ENCODE data around the gene NDUFS3. TPM values are rescaled to one million over a fixed set of nuclear protein-coding genes. Genes with fewer than 3 reads are reported as not detected.
"Not testable (repeated sequence)": the region's sequence is repeated elsewhere in the genome, so short reads cannot be mapped to it uniquely, and the experiment has no call there.

Gene NDUFS3
- total RNA-seq, 1 donor from 2014 or later: 199 TPM

GRCh38 chr11:47552056-47552565 lies 26.8 kb upstream of the NDUFS3 start:
- H3K36me3 Mint-ChIP-seq (ENCODE audit: low read depth, unreplicated experiment): peaks cover 13% of the 10 kb centered on the region
- peak; percentile 44 for DNase-seq (ENCODE audit: low spot score)
- TF ChIP-seq CTCF (IDR thresholded peaks at IDR 0.05; ENCODE audit: unreplicated experiment): peak; percentile 2
- peak overlapping the region; percentile 100 for H3K4me3 Mint-ChIP-seq (ENCODE audit: unreplicated experiment)
- H3K9me3 Mint-ChIP-seq (ENCODE audit: unreplicated experiment): no peaks in the 10 kb centered on the region
- peak overlapping the region; percentile 100 for H3K27ac Mint-ChIP-seq (ENCODE audit: unreplicated experiment)
- peaks cover 24% of the 10 kb centered on the region for H3K4me1 Mint-ChIP-seq (ENCODE audit: unreplicated experiment)
- H3K27me3 Mint-ChIP-seq (ENCODE audit: unreplicated experiment): peaks cover 8% of the 10 kb centered on the region

DNA sequence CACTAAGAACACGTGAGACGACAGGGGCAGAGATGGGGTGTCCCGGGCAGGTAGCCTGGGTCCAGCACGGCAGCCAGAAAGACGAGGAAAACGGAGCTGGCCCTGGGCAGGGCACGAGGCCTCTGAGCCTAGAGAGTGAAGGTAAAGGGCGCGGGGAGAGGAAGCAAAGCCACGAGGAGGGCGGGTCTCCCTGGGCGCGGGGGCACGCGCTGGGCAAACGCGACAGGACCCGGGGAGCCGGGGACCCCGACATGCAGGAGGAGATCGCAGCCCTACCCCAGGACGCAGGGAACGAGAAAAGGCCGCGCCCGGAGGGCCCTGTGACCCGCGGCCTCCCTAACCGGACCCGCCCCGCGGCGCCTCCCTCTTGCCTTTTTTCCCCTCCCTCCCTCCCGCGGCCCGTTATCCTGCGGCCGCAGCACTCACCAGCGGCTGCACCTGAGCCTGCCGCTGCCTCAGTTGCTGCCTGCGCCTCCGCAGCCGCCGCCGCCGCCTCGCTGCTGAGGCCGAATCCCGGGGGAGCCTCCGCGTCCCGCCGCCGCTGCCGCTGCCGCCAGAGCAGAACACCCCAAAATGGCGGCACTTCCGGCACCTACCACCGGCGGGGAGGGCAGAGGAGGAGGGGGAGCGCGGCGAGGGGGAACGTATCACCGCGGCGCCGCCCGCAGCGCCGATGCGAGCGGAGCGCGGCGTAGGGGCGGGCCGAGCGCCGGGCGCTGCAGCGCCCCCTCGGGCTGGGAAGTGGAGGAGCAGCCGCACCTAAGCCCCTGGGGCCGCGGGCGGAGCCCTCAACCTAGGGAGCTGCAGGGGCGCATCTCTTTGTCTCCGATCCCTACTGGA lies 26.1 kb upstream of the NDUFS3 start, which contains the start of gene CELF1:
CELF1 (minus strand) TSS at position 567 of the 840 bp plus-strand sequence. CDS start 53,609 bp downstream, outside the sequence.
- peaks cover 24% of the 10 kb centered on the region for H3K4me1 Mint-ChIP-seq (ENCODE audit: unreplicated experiment)
- H3K9me3 Mint-ChIP-seq (ENCODE audit: unreplicated experiment): no peaks in the 10 kb centered on the region
- H3K27me3 Mint-ChIP-seq (ENCODE audit: unreplicated experiment): peaks cover 8% of the 10 kb centered on the region
- peak; percentile 92 for TF ChIP-seq CTCF (IDR thresholded peaks at IDR 0.05; ENCODE audit: unreplicated experiment)
- H3K36me3 Mint-ChIP-seq (ENCODE audit: low read depth, unreplicated experiment): peaks cover 13% of the 10 kb centered on the region
- H3K4me3 Mint-ChIP-seq (ENCODE audit: unreplicated experiment): peak within 1 kb of the TSS; percentile 100
- DNase-seq (ENCODE audit: low spot score): peak; percentile 95
- peak within 1 kb of the TSS; percentile 100 for H3K27ac Mint-ChIP-seq (ENCODE audit: unreplicated experiment)

GRCh38 chr11:47553406-47553743 lies 25.5 kb upstream of the NDUFS3 start:
- Mint-ChIP-seq H3K9me3 (ENCODE audit: unreplicated experiment) (no peaks in the 10 kb centered on the region), H3K4me3 (ENCODE audit: unreplicated experiment) (peak overlapping the region; percentile 92), H3K36me3 (ENCODE audit: low read depth, unreplicated experiment) (peaks cover 13% of the 10 kb centered on the region), H3K4me1 (ENCODE audit: unreplicated experiment) (peaks cover 24% of the 10 kb centered on the region), H3K27ac (ENCODE audit: unreplicated experiment) (peak overlapping the region; percentile 89), H3K27me3 (ENCODE audit: unreplicated experiment) (peaks cover 8% of the 10 kb centered on the region)
- TF ChIP-seq CTCF (IDR thresholded peaks at IDR 0.05; ENCODE audit: unreplicated experiment): no peak
- no peak for DNase-seq (ENCODE audit: low spot score)

DNA sequence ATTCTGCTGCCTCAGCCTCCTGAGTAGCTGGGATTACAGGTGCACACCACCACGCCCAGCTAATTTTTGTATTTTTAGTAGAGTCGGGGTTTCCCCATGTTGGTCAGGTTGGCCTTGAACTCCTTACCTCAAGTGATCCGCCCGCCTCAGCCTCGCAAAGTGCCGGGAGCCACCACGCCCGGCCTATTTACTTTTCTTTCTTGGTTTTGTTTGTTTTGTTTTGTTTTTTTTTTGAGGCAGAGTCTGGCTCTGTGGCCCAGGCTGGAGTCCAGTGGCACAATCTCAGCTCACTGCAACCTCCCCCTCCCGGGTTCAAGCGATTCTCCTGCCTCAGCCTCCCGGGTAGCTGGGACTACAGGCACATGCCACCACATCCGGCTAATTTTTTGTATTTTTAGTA lies 21.9 kb upstream of the NDUFS3 start:
- not testable (repeated sequence) for H3K27ac Mint-ChIP-seq (ENCODE audit: unreplicated experiment); DNase-seq (ENCODE audit: low spot score); H3K4me1 Mint-ChIP-seq (ENCODE audit: unreplicated experiment); H3K4me3 Mint-ChIP-seq (ENCODE audit: unreplicated experiment); H3K9me3 Mint-ChIP-seq (ENCODE audit: unreplicated experiment); H3K27me3 Mint-ChIP-seq (ENCODE audit: unreplicated experiment); H3K36me3 Mint-ChIP-seq (ENCODE audit: low read depth, unreplicated experiment)

DNA sequence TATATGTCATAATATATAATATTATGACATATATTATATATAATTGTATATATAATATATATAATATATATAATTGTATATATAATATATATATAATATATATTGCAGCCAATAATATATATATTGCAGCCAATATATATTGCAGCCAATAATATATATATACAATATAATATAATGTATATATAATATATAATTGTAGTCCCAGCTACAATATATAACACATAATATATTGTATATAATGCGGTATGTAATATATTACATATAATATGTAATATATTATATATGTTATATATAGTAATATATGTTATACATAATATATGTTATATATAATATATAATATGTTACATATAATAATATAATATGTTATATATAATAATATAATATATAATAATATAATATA lies 20.2 kb upstream of the NDUFS3 start:
- Mint-ChIP-seq H3K4me1 (ENCODE audit: unreplicated experiment) (no peaks in the 10 kb centered on the region), H3K9me3 (ENCODE audit: unreplicated experiment) (no peaks in the 10 kb centered on the region), H3K27ac (ENCODE audit: unreplicated experiment) (no peak overlapping the region), H3K27me3 (ENCODE audit: unreplicated experiment) (peaks cover 3% of the 10 kb centered on the region), H3K36me3 (ENCODE audit: low read depth, unreplicated experiment) (no peaks in the 10 kb centered on the region), H3K4me3 (ENCODE audit: unreplicated experiment) (no peak overlapping the region)
- TF ChIP-seq CTCF (IDR thresholded peaks at IDR 0.05; ENCODE audit: unreplicated experiment): no peak
- DNase-seq (ENCODE audit: low spot score): no peak

Data from endothelial cell (in vitro differentiated cells).